Measurements from ENCODE around the gene BTNL8.

BTNL8 gene, protein sequence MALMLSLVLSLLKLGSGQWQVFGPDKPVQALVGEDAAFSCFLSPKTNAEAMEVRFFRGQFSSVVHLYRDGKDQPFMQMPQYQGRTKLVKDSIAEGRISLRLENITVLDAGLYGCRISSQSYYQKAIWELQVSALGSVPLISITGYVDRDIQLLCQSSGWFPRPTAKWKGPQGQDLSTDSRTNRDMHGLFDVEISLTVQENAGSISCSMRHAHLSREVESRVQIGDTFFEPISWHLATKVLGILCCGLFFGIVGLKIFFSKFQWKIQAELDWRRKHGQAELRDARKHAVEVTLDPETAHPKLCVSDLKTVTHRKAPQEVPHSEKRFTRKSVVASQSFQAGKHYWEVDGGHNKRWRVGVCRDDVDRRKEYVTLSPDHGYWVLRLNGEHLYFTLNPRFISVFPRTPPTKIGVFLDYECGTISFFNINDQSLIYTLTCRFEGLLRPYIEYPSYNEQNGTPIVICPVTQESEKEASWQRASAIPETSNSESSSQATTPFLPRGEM

DNA sequence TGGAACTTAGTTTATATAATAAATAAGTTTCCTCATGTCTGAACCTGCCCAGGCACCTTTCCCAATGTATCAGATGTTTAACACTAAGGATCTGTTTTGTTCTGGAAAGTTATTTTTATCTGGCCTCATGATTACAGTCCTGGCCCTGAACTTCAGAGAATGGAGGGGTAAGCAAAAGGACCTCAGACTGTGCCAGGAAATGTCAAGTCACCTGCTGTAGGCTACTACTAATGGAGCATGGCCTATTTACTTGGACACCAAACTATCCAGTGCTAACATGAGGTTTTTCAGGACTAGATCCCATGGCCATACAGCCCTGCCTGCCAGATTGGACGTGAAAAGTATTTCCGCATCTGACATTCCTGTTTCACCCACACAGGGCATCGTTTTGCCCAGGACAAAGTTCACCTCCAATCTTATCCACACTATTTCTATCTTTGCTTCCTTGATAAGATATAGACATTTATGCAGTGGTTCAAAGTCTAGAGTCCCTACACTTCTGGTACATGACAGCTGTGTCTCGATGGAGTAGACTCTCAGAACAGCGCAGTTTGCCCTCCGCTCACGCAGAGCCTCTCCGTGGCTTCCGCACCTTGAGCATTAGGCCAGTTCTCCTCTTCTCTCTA is at the start of gene BTNL8:
TSS of gene BTNL8 (plus strand) at position 539 of the 626 bp plus-strand sequence. CDS start 152 bp downstream, outside the sequence.
- TF ChIP-seq, protein P1, sequence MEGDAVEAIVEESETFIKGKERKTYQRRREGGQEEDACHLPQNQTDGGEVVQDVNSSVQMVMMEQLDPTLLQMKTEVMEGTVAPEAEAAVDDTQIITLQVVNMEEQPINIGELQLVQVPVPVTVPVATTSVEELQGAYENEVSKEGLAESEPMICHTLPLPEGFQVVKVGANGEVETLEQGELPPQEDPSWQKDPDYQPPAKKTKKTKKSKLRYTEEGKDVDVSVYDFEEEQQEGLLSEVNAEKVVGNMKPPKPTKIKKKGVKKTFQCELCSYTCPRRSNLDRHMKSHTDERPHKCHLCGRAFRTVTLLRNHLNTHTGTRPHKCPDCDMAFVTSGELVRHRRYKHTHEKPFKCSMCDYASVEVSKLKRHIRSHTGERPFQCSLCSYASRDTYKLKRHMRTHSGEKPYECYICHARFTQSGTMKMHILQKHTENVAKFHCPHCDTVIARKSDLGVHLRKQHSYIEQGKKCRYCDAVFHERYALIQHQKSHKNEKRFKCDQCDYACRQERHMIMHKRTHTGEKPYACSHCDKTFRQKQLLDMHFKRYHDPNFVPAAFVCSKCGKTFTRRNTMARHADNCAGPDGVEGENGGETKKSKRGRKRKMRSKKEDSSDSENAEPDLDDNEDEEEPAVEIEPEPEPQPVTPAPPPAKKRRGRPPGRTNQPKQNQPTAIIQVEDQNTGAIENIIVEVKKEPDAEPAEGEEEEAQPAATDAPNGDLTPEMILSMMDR (IDR thresholded peaks at IDR 0.05; ENCODE audit: low read depth, low read length) = no peak
- H3K4me3 ChIP-seq (replicated peaks in 1 of 2; ENCODE audit: low read depth in 2 of 2, low read length in 2 of 2) = no peak within 1 kb of the TSS
- no peak for DNase-seq (ENCODE audit: low read depth in 2 of 2)

DNA sequence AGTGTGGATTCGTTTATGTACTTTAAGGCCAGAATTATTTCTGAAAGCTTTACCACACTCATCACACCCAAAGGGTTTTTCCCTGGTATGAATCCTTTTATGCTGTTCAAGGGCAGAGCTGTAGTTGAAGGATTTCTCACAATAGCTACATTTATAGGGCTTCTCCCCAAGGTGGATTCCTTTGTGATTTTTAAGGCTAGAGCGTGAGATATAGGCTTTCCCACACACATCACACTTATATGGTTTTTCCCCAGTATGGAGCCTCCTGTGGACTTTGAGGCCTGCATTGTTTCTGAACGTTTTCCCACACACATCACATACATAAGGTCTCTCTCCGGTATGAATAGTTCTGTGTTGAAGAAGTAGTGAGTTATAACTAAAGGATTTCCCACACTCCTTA is 49.1 kb upstream of the BTNL8 start:
- DNase-seq (ENCODE audit: low read depth in 2 of 2) = no peak
- H3K4me3 ChIP-seq (replicated peaks in 1 of 2; ENCODE audit: low read depth in 2 of 2, low read length in 2 of 2) = no peak overlapping the region
- TF ChIP-seq, protein P1 (IDR thresholded peaks at IDR 0.05; ENCODE audit: low read depth, low read length) = no peak

DNA sequence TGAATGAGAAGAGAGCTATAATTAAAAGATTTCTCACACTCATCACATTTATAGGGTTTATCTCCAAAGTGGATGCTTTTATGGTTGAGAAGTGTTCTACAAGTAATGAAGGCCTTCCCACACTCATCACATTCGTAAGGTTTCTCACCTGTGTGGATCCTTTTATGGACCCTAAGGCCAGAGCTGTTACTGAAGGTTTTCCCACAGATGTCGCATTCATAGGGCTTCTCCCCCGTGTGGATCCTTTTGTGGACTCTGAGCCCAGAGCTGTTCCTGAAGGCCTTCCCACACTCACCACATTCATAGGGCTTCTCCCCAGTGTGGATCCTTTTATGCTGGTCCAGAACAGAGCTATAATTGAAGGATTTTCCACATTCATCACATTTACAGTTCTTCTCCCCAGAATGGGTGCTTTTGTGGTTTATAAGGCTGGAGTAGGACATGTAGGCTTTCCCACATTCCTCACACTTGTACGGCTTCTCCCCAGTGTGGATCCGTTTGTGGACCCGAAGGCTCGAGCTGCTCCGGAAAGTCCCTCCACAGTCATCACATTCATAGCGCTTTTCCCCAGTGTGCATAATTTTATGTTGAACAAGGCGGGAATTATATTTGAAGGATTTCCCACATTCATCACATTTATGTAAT is 48.4 kb upstream of the BTNL8 start:
- no peak for DNase-seq (ENCODE audit: low read depth in 2 of 2)
- H3K4me3 ChIP-seq (replicated peaks in 1 of 2; ENCODE audit: low read depth in 2 of 2, low read length in 2 of 2) = no peak overlapping the region
- TF ChIP-seq, protein P1 (IDR thresholded peaks at IDR 0.05; ENCODE audit: low read depth, low read length) = no peak

DNA sequence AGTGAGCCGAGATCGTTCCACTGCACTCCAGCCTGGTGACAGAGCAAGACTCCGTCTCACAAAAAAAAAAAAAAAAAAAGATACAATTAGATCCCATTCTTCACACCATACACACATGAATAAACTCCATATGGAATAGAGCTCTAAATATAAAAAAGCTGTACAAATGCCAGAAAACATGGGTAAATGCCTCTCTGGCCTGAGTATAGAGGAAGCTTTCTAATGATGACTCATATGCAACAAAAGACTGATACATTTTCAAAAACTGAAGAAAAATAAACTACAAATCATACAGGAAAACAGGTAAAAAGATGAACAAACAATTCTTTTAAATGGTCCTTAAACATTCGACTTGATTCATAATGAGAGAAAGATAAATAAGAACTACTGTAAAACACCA is 46.5 kb upstream of the BTNL8 start:
- no peak overlapping the region for H3K4me3 ChIP-seq (replicated peaks in 1 of 2; ENCODE audit: low read depth in 2 of 2, low read length in 2 of 2)
- TF ChIP-seq, protein P1 (IDR thresholded peaks at IDR 0.05; ENCODE audit: low read depth, low read length) = no peak
- DNase-seq (ENCODE audit: low read depth in 2 of 2) = peak; percentile 11 to 26

DNA sequence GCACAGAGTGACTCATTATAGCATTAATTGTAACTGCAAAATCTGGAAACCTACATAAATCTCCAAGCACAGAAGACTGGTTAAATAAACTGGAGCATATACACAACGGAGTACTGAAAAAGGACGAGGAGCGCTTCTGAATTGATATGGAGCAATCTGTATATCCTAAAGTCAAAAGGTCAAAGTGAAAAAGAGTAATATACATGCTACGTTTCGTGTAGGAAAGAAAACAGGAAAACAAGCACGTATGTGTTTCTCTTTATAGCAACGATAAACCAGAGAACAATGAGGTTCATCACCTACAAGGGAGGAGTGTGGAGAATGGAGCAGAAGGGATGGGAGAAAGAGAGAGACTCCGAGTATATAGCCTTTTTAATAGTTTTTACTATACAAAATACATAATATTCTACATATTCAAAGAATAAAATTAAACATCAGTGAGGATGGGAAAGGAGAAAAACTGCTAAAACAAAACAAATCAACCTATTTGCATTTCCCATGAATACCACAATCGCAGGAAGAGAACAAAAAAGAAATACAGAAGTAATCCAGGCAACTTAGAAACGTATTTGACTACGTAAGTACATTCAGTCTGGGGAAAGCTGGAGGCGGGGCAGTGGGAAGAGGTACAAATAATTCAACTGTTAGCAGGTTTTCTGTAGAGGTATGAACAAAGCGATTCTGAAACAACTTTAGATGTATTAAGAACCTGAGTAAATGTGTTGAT is 45.7 kb upstream of the BTNL8 start:
- DNase-seq (ENCODE audit: low read depth in 2 of 2) = no peak
- H3K4me3 ChIP-seq (replicated peaks in 1 of 2; ENCODE audit: low read depth in 2 of 2, low read length in 2 of 2) = no peak overlapping the region
- TF ChIP-seq, protein P1 (IDR thresholded peaks at IDR 0.05; ENCODE audit: low read depth, low read length) = no peak

DNA sequence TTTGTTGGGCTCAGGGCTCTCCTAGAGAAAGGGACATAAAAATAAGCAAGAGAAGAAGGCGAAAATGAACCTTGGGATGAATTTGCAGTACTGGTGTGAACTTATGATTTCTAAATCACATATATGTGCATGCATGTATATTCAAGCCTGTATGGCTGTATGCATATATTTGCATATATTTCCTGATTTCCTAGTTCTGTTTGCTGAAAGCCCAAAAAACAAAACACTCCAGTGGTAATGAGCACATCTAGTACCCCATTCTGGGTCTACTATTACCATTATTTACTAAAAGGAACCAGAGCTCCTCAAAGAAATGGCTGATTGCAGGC is 45.1 kb upstream of the BTNL8 start:
- TF ChIP-seq, protein P1 (IDR thresholded peaks at IDR 0.05; ENCODE audit: low read depth, low read length) = no peak
- H3K4me3 ChIP-seq (replicated peaks in 1 of 2; ENCODE audit: low read depth in 2 of 2, low read length in 2 of 2) = no peak overlapping the region
- DNase-seq (ENCODE audit: low read depth in 2 of 2) = no peak

Measured in cardiac fibroblast (primary cell).